Peyer's patch (tissue), 4 donors: ENCODE data around the gene CEP164. TPM values are rescaled to one million over a fixed set of nuclear protein-coding genes. Genes with fewer than 3 reads are reported as not detected.

Source experiments
- DNase-seq, 3 donors: peaks; one replicate each; pipeline ENCODE4 v3.0.0-alpha.2; 2017 to 2019
- H3K27ac ChIP-seq, 4 donors: fragments of 200-600 bp; sonication (generic); one replicate each; pipeline ENCODE4 v1.5.1; 2016 to 2019
- H3K27me3 ChIP-seq, 2 donors: fragments of 200-600 bp; sonication (generic); one replicate each; pipeline ENCODE4 v1.5.1; 2019
- H3K36me3 ChIP-seq, 3 donors: fragments of 200-600 bp; sonication (generic); one replicate each; pipeline ENCODE4 v1.5.1; 2016 to 2019
- H3K4me1 ChIP-seq, 4 donors: fragments of 200-600 bp; sonication (generic); one replicate each; pipeline ENCODE4 v1.5.1; 2016 to 2019
- H3K4me3 ChIP-seq, 4 donors: fragments of 200-600 bp; sonication (generic); 1 replicate in 3 of 4; 2 replicates in 1 of 4; pipeline ENCODE4 v1.5.1; 2016 to 2019; ENCODE audit warnings: mild to moderate bottlenecking in 1 of 4
- H3K9me3 ChIP-seq, 4 donors: fragments of 200-600 bp; sonication (generic); one replicate each; pipeline ENCODE4 v1.5.1; 2016 to 2019; ENCODE audit warnings: mild to moderate bottlenecking in 1 of 4
- POLR2A ChIP-seq, 2 donors: fragments of 450-650 bp; IDR thresholded peaks; one replicate each; pipeline ENCODE4 v1.5.1; 2017; ENCODE audit warnings: antibody characterized with exemption in 2 of 2, mild to moderate bottlenecking in 2 of 2, moderate library complexity in 2 of 2
- total RNA-seq, 4 donors: library from RNA; depleted of rRNA; stranded (reverse); fragments of >200 nt; gene quantifications; one replicate each; pipeline ENCODE4 v1.1.0, GENCODE V29; 2016
- TF ChIP-seq, protein P1 (sequence below), 6 experiments: fragments of 450-650 bp in 4 of 6; fragments of 200-600 bp in 2 of 6; sonication (generic) in 1 of 6; IDR thresholded peaks; one replicate each; pipeline ENCODE4 v1.5.1; 2017 to 2019; ENCODE audit warnings: antibody characterized with exemption in 6 of 6, mild to moderate bottlenecking in 3 of 6, moderate library complexity in 1 of 6

Gene CEP164
- total RNA-seq, 4 donors from 2014 or later: 12.3 to 45.4 (median 27.2) TPM

DNA sequence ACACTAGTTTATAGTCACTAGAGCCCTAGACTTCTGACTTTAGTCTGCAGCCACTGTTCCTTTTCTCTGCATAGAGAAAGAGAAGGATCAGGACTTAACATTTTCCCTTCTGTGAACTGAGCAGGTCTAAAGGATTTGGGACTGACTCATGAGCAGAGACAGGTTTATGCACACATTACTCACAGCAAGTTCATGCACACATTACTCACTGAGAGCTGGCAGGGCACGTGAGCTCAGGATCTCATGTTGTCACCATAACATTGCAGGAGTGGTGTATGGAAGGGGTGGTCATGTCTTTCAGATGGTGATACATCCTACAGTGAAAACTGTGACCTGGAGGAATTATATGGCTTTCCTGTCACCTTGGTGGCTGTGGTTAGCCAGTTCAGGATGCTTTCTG is 56.4 kb downstream of the CEP164 start:
- TF ChIP-seq, protein P1, sequence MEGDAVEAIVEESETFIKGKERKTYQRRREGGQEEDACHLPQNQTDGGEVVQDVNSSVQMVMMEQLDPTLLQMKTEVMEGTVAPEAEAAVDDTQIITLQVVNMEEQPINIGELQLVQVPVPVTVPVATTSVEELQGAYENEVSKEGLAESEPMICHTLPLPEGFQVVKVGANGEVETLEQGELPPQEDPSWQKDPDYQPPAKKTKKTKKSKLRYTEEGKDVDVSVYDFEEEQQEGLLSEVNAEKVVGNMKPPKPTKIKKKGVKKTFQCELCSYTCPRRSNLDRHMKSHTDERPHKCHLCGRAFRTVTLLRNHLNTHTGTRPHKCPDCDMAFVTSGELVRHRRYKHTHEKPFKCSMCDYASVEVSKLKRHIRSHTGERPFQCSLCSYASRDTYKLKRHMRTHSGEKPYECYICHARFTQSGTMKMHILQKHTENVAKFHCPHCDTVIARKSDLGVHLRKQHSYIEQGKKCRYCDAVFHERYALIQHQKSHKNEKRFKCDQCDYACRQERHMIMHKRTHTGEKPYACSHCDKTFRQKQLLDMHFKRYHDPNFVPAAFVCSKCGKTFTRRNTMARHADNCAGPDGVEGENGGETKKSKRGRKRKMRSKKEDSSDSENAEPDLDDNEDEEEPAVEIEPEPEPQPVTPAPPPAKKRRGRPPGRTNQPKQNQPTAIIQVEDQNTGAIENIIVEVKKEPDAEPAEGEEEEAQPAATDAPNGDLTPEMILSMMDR (IDR thresholded peaks at IDR 0.05): no peak
- TF ChIP-seq POLR2A (IDR thresholded peaks at IDR 0.05): no peak
- no peaks in the 10 kb centered on the region for H3K27me3 ChIP-seq
- H3K4me3 ChIP-seq: no peak overlapping the region
- no peak overlapping the region for H3K27ac ChIP-seq
- no peaks in the 10 kb centered on the region for H3K4me1 ChIP-seq
- H3K9me3 ChIP-seq: no peaks in the 10 kb centered on the region
- H3K36me3 ChIP-seq: peaks cover 0 to 46% (median 0%) of the 10 kb centered on the region in 3 donors
- DNase-seq: no peak

DNA sequence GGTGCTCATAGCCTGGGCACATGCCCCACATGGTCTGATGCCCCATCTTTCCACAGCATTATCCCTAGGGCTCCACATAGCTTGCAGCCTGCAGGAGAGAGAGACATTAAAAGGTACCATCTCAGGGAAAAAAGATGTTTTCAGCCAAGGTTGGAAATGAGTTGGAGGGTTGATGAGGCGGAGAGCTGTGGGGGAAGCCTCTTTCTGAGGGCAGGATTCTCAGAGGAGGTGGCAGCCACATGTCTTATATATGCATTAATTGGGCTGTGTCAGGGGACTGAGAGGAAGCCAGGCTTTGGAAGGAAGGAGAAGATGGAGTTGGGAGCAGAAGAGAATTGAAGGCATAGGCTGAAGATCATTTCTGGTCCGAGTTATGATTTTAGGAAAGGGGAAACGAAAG is 57.8 kb downstream of the CEP164 start:
- no peak overlapping the region for H3K4me3 ChIP-seq
- H3K27me3 ChIP-seq: no peaks in the 10 kb centered on the region
- peaks cover 0 to 50% (median 0%) of the 10 kb centered on the region in 3 donors for H3K36me3 ChIP-seq
- H3K4me1 ChIP-seq: no peaks in the 10 kb centered on the region
- no peak for DNase-seq
- no peaks in the 10 kb centered on the region for H3K9me3 ChIP-seq
- TF ChIP-seq, protein P1 (IDR thresholded peaks at IDR 0.05): no peak
- no peak for TF ChIP-seq POLR2A (IDR thresholded peaks at IDR 0.05)
- no peak overlapping the region for H3K27ac ChIP-seq

DNA sequence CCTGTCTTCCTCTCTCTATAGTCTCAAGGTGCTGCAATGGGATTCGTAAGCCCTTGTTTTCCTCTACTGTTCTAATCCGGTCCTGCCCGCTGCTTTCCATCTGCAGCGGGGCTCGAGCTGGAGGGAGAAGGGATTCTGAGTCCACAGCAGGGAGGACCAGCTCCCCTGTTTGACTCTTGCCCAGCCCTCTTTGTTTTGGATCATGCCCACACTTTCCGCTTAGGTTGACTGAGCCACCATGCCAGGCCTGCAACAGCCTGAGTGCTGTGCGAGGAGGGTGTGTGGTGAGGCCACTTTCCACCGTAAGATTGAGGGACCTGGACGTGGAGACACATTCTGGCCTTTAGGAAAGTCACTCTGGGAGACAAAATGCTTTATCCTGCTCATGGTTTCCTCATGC is 58.3 kb downstream of the CEP164 start:
- H3K27me3 ChIP-seq: no peaks in the 10 kb centered on the region
- H3K27ac ChIP-seq: no peak overlapping the region
- peaks cover 0 to 50% (median 0%) of the 10 kb centered on the region in 3 donors for H3K36me3 ChIP-seq
- no peaks in the 10 kb centered on the region for H3K4me1 ChIP-seq
- TF ChIP-seq, protein P1 (IDR thresholded peaks at IDR 0.05): no peak
- TF ChIP-seq POLR2A (IDR thresholded peaks at IDR 0.05): no peak
- no peak overlapping the region for H3K4me3 ChIP-seq
- H3K9me3 ChIP-seq: no peaks in the 10 kb centered on the region
- DNase-seq: no peak

DNA sequence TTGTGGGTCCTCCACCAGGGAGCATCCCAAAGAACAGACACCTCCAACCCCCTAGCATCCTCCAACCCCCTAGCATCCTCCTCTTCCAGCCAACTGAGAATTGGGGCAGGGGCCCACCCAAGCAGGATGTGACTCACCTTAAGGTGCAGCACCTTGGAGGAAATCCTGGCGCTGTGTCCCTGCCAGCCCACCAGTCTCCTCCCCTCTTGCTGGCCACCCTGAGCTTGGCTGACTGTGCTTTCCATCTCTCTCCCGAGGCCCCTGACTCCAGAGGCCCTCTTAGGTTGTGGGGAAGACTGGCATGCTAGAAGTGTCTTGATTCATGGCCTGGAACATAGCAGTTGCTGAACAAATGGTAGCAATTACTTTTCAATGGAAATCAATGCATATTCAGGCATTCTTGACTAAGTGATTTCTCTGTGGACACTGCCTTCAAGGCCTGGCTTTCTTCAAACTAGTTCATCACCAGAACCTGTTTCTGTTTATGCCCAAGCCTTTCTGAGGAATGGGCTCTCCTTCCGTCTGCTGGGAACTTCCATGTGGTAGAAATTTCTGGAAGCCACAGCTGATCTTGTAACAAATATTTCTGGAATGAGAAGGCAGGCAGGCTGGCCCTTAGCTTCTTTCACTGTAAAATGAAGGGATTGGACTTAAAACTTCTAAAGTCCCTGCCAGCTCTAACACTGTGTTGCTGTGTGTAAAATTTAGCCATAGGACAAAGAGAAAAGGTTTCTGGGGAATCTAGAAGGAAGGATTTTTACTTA is 60.5 kb downstream of the CEP164 start:
- TF ChIP-seq POLR2A (IDR thresholded peaks at IDR 0.05): no peak
- TF ChIP-seq, protein P1 (IDR thresholded peaks at IDR 0.05): no peak
- no peak overlapping the region for H3K27ac ChIP-seq
- H3K36me3 ChIP-seq: peaks cover 0 to 57% (median 0%) of the 10 kb centered on the region in 3 donors
- DNase-seq: no peak
- no peaks in the 10 kb centered on the region for H3K4me1 ChIP-seq
- H3K27me3 ChIP-seq: no peaks in the 10 kb centered on the region
- H3K9me3 ChIP-seq: no peaks in the 10 kb centered on the region
- no peak overlapping the region for H3K4me3 ChIP-seq

DNA sequence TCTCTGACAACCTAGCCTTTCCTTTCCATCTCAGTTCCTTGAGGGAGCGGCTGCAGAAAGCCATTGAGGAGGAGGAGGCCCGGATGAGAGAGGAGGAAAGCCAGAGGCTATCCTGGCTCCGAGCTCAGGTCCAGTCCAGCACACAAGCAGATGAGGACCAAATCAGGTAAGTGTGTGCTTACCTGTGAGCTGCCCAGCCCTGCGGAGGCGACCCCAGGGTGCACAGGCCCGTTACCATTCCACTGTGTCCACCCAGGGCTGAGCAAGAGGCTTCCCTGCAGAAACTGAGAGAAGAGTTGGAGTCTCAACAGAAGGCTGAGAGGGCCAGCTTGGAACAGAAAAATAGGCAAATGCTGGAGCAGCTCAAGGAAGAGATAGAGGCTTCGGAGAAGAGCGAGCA is 63.1 kb downstream of the CEP164 start:
- TF ChIP-seq POLR2A (IDR thresholded peaks at IDR 0.05): no peak
- TF ChIP-seq, protein P1 (IDR thresholded peaks at IDR 0.05): no peak
- H3K4me1 ChIP-seq: no peaks in the 10 kb centered on the region
- H3K27me3 ChIP-seq: no peaks in the 10 kb centered on the region
- no peak for DNase-seq
- H3K27ac ChIP-seq: no peak overlapping the region
- no peaks in the 10 kb centered on the region for H3K9me3 ChIP-seq
- H3K36me3 ChIP-seq: peaks cover 0 to 81% (median 0%) of the 10 kb centered on the region in 3 donors
- H3K4me3 ChIP-seq: no peak overlapping the region
